Activated CD4-positive, alpha-beta T cell treated with anti-CD3 and anti-CD28 coated beads for 4 hours (primary cell): Measurements from ENCODE around the gene ESRRA.
"Not testable (repeated sequence)": the region's sequence is repeated elsewhere in the genome, so short reads cannot be mapped to it uniquely, and the experiment has no call there.

Source experiments
- DNase-seq, 2 donors: peaks; one replicate each; pipeline ENCODE4 v3.0.0-alpha.2; 2020

The ESRRA gene

GRCh38 chr11:64292460-64293254 lies 12.7 kb upstream of the ESRRA start:
- DNase-seq = no peak

- DNase-seq = no peak
Observed at GRCh38 chr11:64294774-64295173, 10.6 kb upstream of the ESRRA start.

- DNase-seq = no peak
Observed at GRCh38 chr11:64295760-64296159, 9.6 kb upstream of the ESRRA start.

GRCh38 chr11:64296236-64296635 lies 9.1 kb upstream of the ESRRA start:
- no peak for DNase-seq

GRCh38 chr11:64296830-64297698 lies 8.3 kb upstream of the ESRRA start:
- DNase-seq = no peak

GRCh38 chr11:64297699-64298358 lies 7.5 kb upstream of the ESRRA start:
- no peak for DNase-seq

- no peak for DNase-seq
Observed at GRCh38 chr11:64298966-64299846, 6.1 kb upstream of the ESRRA start.

GRCh38 chr11:64299847-64300648 lies 5.3 kb upstream of the ESRRA start, which contains the start of gene CATSPERZ:
CATSPERZ (plus strand) TSS chr11:64300358; CDS start chr11:64300411, 53 bp downstream.
- no peak for DNase-seq

GRCh38 chr11:64303109-64304031 lies 2.0 kb upstream of the ESRRA start:
- DNase-seq = no peak

- no peak for DNase-seq
Observed at GRCh38 chr11:64304032-64304315, 1.4 kb upstream of the ESRRA start.

GRCh38 chr11:64304316-64305072 lies 830 bp upstream of the ESRRA start:
- peak; percentile 94 to 95 for DNase-seq

- DNase-seq = peak; percentile 76 to 79
Observed at GRCh38 chr11:64305691-64306562, 603 bp downstream of the ESRRA start.

GRCh38 chr11:64306563-64306875 lies 1.2 kb downstream of the ESRRA start:
- no peak for DNase-seq

GRCh38 chr11:64306876-64307622 lies 1.7 kb downstream of the ESRRA start:
- DNase-seq = no peak

GRCh38 chr11:64307795-64308194 lies 2.5 kb downstream of the ESRRA start:
- not testable (repeated sequence) for DNase-seq

GRCh38 chr11:64312947-64313346 lies 7.6 kb downstream of the ESRRA start:
- no peak for DNase-seq

GRCh38 chr11:64313491-64314145 lies 8.3 kb downstream of the ESRRA start:
- no peak for DNase-seq
